WTC11 (cell line): Measurements from ENCODE around the gene BASP1. TPM values are rescaled to one million over a fixed set of nuclear protein-coding genes. Genes with fewer than 3 reads are reported as not detected.

Source experiments
- ATAC-seq: fragments of 200-7000 bp; cut with Tn5 transposase; 2 replicates; pipeline ENCODE4 v1.10.0; 2021; ENCODE audit warnings: mild to moderate bottlenecking, moderate library complexity
- CTCF ChIA-PET: fragments of 300-600 bp; sonication (Branson Sonifier 250); formaldehyde crosslinking; loops from one replicate; lab custom pipeline; 2021; ENCODE audit warnings: antibody characterized with exemption; lab: Charles Lee
- POLR2A ChIA-PET: fragments of 350-600 bp; sonication (Branson Sonifier 250); formaldehyde crosslinking; loops from one replicate; lab custom pipeline; 2021; ENCODE audit warnings: antibody characterized with exemption; lab: Charles Lee
- DNase-seq: peaks from one replicate; pipeline ENCODE4 v3.0.0; 2021; ENCODE audit warnings: low spot score
- H3K27ac Mint-ChIP-seq: 2 replicates; pipeline ENCODE4 v1.8.0; 2021; ENCODE audit warnings: mixed read lengths
- H3K27me3 Mint-ChIP-seq: 2 replicates; pipeline ENCODE4 v1.8.0; 2021; ENCODE audit warnings: low read depth, mild to moderate bottlenecking, moderate library complexity, mixed read lengths
- H3K36me3 Mint-ChIP-seq: 2 replicates; pipeline ENCODE4 v1.8.0; 2021; ENCODE audit warnings: mixed read lengths
- H3K4me1 Mint-ChIP-seq: 2 replicates; pipeline ENCODE4 v1.8.0; 2022; ENCODE audit warnings: mixed read lengths
- H3K4me3 Mint-ChIP-seq: 2 replicates; pipeline ENCODE4 v1.8.0; 2021; ENCODE audit warnings: mild to moderate bottlenecking, moderate library complexity, mixed read lengths
- H3K9me3 Mint-ChIP-seq: 2 replicates; pipeline ENCODE4 v1.8.0; 2021; ENCODE audit warnings: mixed read lengths
- ATF1 ChIP-seq: sonication (generic); formaldehyde crosslinking; IDR thresholded peaks from 2 replicates; pipeline ENCODE4 v1.8.1; 2023; ENCODE audit warnings: mild to moderate bottlenecking, moderate library complexity, missing genetic modification reagents
- EMX1 ChIP-seq: fragments of 250-450 bp; sonication (Bioruptor Pico); IDR thresholded peaks from 2 replicates; pipeline ENCODE4 v1.8.0; 2021; ENCODE audit warnings: mild to moderate bottlenecking
- ESRRA ChIP-seq: sonication (generic); formaldehyde crosslinking; IDR thresholded peaks from 2 replicates; pipeline ENCODE4 v1.8.1; 2022; ENCODE audit warnings: mild to moderate bottlenecking, missing genetic modification reagents, borderline replicate concordance
- FOXJ3 ChIP-seq: sonication (generic); formaldehyde crosslinking; IDR thresholded peaks from 2 replicates; pipeline ENCODE4 v1.9.0; 2021; ENCODE audit warnings: missing genetic modification reagents, mild to moderate bottlenecking, borderline replicate concordance
- FOXP1 ChIP-seq: sonication (generic); formaldehyde crosslinking; IDR thresholded peaks from 2 replicates; pipeline ENCODE4 v1.8.0; 2022; ENCODE audit warnings: missing genetic modification reagents, mild to moderate bottlenecking, moderate library complexity, borderline replicate concordance
- JAZF1 ChIP-seq: fragments of 250-450 bp; sonication (Bioruptor Pico); IDR thresholded peaks from 2 replicates; pipeline ENCODE4 v1.9.0; 2021; ENCODE audit warnings: moderate library complexity, mild to moderate bottlenecking, inconsistent platforms
- KAT7 ChIP-seq: sonication (generic); formaldehyde crosslinking; IDR thresholded peaks from 2 replicates; pipeline ENCODE4 v1.8.1; 2023; ENCODE audit warnings: missing genetic modification reagents, mild to moderate bottlenecking, borderline replicate concordance
- NFE2L1 ChIP-seq: sonication (generic); formaldehyde crosslinking; IDR thresholded peaks from 2 replicates; pipeline ENCODE4 v1.8.1; 2023; ENCODE audit warnings: missing genetic modification reagents
- NFYB ChIP-seq: sonication (generic); formaldehyde crosslinking; conservative IDR thresholded peaks from 2 replicates; pipeline ENCODE4 v1.8.0; 2022; ENCODE audit warnings: low read depth, missing genetic modification reagents
- NR1H2 ChIP-seq: sonication (generic); formaldehyde crosslinking; IDR thresholded peaks from 2 replicates; pipeline ENCODE4 v1.9.0; 2021; ENCODE audit warnings: mild to moderate bottlenecking, moderate library complexity, missing genetic modification reagents
- NR3C1 ChIP-seq: sonication (generic); formaldehyde crosslinking; conservative IDR thresholded peaks from 2 replicates; pipeline ENCODE4 v1.8.1; 2023; ENCODE audit warnings: low read depth, mild to moderate bottlenecking, missing genetic modification reagents
- PRDM15 ChIP-seq: sonication (generic); formaldehyde crosslinking; IDR thresholded peaks from 2 replicates; pipeline ENCODE4 v1.8.0; 2022; ENCODE audit warnings: missing genetic modification reagents
- RORB ChIP-seq: fragments of 250-450 bp; sonication (Bioruptor Pico); IDR thresholded peaks from 2 replicates; pipeline ENCODE4 v1.9.0; 2021; ENCODE audit warnings: mild to moderate bottlenecking
- TEAD4 ChIP-seq: sonication (generic); formaldehyde crosslinking; IDR thresholded peaks from 2 replicates; pipeline ENCODE4 v1.8.0; 2022; ENCODE audit warnings: mild to moderate bottlenecking, missing genetic modification reagents
- ZNF263 ChIP-seq: sonication (generic); formaldehyde crosslinking; IDR thresholded peaks from 2 replicates; pipeline ENCODE4 v1.8.1; 2022; ENCODE audit warnings: low read depth, mild to moderate bottlenecking, moderate library complexity, missing genetic modification reagents
- ZNF423 ChIP-seq: fragments of 250-450 bp; sonication (Bioruptor Pico); IDR thresholded peaks from 2 replicates; pipeline ENCODE4 v2.1.2; 2022; ENCODE audit warnings: mild to moderate bottlenecking, moderate library complexity
- total RNA-seq: library from RNA; stranded (reverse); gene quantifications from 3 replicates; pipeline ENCODE4 v1.2.3, GENCODE V29; 2021
- TF ChIP-seq, protein P1 (sequence below): fragments of 250-450 bp; sonication (Bioruptor Pico); IDR thresholded peaks from 2 replicates; pipeline ENCODE4 v1.9.0; 2021; ENCODE audit warnings: mild to moderate bottlenecking
- TF ChIP-seq, protein P2 (sequence below): sonication (generic); formaldehyde crosslinking; IDR thresholded peaks from 2 replicates; pipeline ENCODE4 v1.8.1; 2022; ENCODE audit warnings: low read depth, mild to moderate bottlenecking, moderate library complexity, missing genetic modification reagents, borderline replicate concordance
- TF ChIP-seq, protein P3 (sequence below): sonication (generic); formaldehyde crosslinking; conservative IDR thresholded peaks from 2 replicates; pipeline ENCODE4 v1.8.1; 2022; ENCODE audit warnings: mild to moderate bottlenecking, missing genetic modification reagents
- TF ChIP-seq, protein P4 (sequence below): sonication (generic); formaldehyde crosslinking; IDR thresholded peaks from 2 replicates; pipeline ENCODE4 v1.8.1; 2023; ENCODE audit warnings: mild to moderate bottlenecking, missing genetic modification reagents, borderline replicate concordance

Gene BASP1
- total RNA-seq, 1 experiment from 2014 or later: 108 TPM

DNA sequence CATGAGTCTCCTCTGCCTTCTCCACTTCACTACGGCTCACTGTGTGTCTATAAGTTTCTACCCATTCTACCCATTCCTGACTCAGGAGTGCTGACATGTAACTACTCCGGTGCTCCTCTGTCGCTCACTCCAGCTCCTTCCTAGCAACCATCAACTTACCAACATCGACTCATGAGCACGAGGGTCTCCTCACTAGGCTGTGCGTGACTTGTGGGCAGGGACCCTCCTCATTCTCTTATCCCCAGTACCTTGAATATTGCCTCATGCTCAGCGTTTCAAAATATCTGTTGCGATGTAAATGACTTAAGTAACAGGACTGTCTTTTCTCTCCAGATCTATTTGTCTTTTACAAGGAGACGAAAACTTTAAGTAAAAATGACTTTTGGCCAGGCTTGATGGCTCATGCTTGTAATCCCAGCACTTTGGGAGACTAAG lies 73.1 kb downstream of the BASP1 start:
- no peak for ATAC-seq
- Mint-ChIP-seq H3K27ac (no peak overlapping the region), H3K9me3 (peaks cover 20% of the 10 kb centered on the region), H3K4me1 (no peaks in the 10 kb centered on the region), H3K4me3 (no peak overlapping the region), H3K27me3 (no peaks in the 10 kb centered on the region; the same call in 1 of the 2 replicates), H3K36me3 (peaks cover 16% of the 10 kb centered on the region)
- TF ChIP-seq, protein P1, sequence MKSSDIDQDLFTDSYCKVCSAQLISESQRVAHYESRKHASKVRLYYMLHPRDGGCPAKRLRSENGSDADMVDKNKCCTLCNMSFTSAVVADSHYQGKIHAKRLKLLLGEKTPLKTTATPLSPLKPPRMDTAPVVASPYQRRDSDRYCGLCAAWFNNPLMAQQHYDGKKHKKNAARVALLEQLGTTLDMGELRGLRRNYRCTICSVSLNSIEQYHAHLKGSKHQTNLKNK (CRISPR knock-in tag): no peak
- TF ChIP-seq ATF1 (CRISPR knock-in tag) (no peak), ZNF423 (CRISPR knock-in tag) (no peak)
- TF ChIP-seq, protein P2, sequence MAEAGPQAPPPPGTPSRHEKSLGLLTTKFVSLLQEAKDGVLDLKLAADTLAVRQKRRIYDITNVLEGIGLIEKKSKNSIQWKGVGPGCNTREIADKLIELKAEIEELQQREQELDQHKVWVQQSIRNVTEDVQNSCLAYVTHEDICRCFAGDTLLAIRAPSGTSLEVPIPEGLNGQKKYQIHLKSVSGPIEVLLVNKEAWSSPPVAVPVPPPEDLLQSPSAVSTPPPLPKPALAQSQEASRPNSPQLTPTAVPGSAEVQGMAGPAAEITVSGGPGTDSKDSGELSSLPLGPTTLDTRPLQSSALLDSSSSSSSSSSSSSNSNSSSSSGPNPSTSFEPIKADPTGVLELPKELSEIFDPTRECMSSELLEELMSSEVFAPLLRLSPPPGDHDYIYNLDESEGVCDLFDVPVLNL (CRISPR knock-in tag): no peak
- ChIA-PET CTCF (no interaction called here), POLR2A (no interaction called here)
- no peak for DNase-seq

- Mint-ChIP-seq H3K4me1 (no peaks in the 10 kb centered on the region), H3K27me3 (no peaks in the 10 kb centered on the region; the same call in 1 of the 2 replicates), H3K36me3 (peaks cover 14% of the 10 kb centered on the region), H3K27ac (no peak overlapping the region), H3K9me3 (peaks cover 14% of the 10 kb centered on the region), H3K4me3 (no peak overlapping the region)
- no peak for TF ChIP-seq NR1H2 (CRISPR knock-in tag)
- TF ChIP-seq EMX1 (CRISPR knock-in tag): no peak
- TF ChIP-seq NR3C1 (CRISPR knock-in tag): no peak
- POLR2A ChIA-PET: no interaction called here
- ATAC-seq: no peak
- CTCF ChIA-PET: no interaction called here
- DNase-seq: no peak
Observed at GRCh38 chr5:17292434-17293015, 75.1 kb downstream of the BASP1 start.

DNA sequence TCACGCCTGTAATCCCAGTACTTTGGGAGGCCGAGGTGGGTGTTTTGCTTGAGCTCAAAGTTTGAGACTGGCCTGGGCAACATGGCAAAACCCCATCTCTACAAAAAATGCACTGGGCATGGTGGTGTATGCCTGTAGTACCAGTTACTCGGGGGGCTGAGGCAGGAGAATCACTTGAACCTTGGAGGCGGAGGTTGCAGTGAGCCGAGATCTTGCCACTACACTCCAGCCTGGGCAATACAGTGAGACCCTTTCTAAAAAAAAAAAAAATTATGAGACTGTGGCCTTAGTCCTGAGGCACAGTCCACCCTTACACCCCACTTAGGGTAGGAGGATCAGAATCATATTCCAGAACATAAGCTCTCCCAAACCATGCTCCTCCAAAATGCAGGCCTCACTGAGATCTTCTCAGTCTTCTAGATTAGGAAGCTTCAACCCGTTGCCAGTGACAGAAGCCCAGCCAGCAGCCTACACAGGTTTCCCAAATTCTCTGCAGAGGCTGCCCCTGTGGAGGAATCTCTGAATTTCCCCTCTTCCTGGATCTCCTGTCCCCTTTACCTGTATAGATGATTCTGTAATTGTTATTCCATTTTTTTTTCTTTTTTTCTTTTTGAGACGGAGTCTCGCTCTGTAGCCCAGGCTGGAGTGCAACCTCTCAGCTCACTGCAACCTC lies 77.3 kb downstream of the BASP1 start:
- ChIA-PET CTCF (no interaction called here), POLR2A (no interaction called here)
- Mint-ChIP-seq H3K4me3 (no peak overlapping the region), H3K4me1 (no peaks in the 10 kb centered on the region), H3K9me3 (no peaks in the 10 kb centered on the region), H3K36me3 (no peaks in the 10 kb centered on the region), H3K27ac (no peak overlapping the region), H3K27me3 (no peaks in the 10 kb centered on the region; the same call in 1 of the 2 replicates)
- DNase-seq (no peak), ATAC-seq (no peak)
- TF ChIP-seq FOXJ3 (CRISPR knock-in tag): no peak
- no peak for TF ChIP-seq ZNF263 (CRISPR knock-in tag)
- no peak for TF ChIP-seq RORB (CRISPR knock-in tag)
- TF ChIP-seq, protein P3, sequence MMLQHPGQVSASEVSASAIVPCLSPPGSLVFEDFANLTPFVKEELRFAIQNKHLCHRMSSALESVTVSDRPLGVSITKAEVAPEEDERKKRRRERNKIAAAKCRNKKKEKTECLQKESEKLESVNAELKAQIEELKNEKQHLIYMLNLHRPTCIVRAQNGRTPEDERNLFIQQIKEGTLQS (CRISPR knock-in tag): no peak
- no peak for TF ChIP-seq KAT7 (CRISPR knock-in tag)
- TF ChIP-seq FOXP1: no peak
- TF ChIP-seq JAZF1: no peak

GRCh38 chr5:17295671-17296070 lies 78.2 kb downstream of the BASP1 start:
- Mint-ChIP-seq H3K4me3 (no peak overlapping the region), H3K36me3 (no peaks in the 10 kb centered on the region), H3K4me1 (no peaks in the 10 kb centered on the region), H3K27me3 (no peaks in the 10 kb centered on the region), H3K27ac (no peak overlapping the region), H3K9me3 (no peaks in the 10 kb centered on the region)
- ATAC-seq: no peak
- POLR2A ChIA-PET: no interaction called here
- CTCF ChIA-PET: no interaction called here
- no peak for DNase-seq
- TF ChIP-seq ESRRA (CRISPR knock-in tag) (no peak), PRDM15 (CRISPR knock-in tag) (no peak), ATF1 (CRISPR knock-in tag) (no peak), TEAD4 (CRISPR knock-in tag) (no peak), NFE2L1 (CRISPR knock-in tag) (no peak), KAT7 (CRISPR knock-in tag) (no peak), NFYB (no peak)
- TF ChIP-seq, protein P4, sequence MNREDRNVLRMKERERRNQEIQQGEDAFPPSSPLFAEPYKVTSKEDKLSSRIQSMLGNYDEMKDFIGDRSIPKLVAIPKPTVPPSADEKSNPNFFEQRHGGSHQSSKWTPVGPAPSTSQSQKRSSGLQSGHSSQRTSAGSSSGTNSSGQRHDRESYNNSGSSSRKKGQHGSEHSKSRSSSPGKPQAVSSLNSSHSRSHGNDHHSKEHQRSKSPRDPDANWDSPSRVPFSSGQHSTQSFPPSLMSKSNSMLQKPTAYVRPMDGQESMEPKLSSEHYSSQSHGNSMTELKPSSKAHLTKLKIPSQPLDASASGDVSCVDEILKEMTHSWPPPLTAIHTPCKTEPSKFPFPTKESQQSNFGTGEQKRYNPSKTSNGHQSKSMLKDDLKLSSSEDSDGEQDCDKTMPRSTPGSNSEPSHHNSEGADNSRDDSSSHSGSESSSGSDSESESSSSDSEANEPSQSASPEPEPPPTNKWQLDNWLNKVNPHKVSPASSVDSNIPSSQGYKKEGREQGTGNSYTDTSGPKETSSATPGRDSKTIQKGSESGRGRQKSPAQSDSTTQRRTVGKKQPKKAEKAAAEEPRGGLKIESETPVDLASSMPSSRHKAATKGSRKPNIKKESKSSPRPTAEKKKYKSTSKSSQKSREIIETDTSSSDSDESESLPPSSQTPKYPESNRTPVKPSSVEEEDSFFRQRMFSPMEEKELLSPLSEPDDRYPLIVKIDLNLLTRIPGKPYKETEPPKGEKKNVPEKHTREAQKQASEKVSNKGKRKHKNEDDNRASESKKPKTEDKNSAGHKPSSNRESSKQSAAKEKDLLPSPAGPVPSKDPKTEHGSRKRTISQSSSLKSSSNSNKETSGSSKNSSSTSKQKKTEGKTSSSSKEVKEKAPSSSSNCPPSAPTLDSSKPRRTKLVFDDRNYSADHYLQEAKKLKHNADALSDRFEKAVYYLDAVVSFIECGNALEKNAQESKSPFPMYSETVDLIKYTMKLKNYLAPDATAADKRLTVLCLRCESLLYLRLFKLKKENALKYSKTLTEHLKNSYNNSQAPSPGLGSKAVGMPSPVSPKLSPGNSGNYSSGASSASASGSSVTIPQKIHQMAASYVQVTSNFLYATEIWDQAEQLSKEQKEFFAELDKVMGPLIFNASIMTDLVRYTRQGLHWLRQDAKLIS (CRISPR knock-in tag): no peak
